Heart right ventricle (tissue), 16 donors: Measurements from ENCODE around the gene FRAT1. TPM values are rescaled to one million over a fixed set of nuclear protein-coding genes. Genes with fewer than 3 reads are reported as not detected.
A peak's percentile ranks its signal among the peaks of the same experiment; 100 is the strongest.

Experiments used
- ATAC-seq, 8 donors: fragments of 200-7000 bp; cut with Tn5 transposase; one replicate each; pipeline ENCODE4 v1.9.1; 2020; ENCODE audit warnings: mild to moderate bottlenecking in 8 of 8, moderate library complexity in 8 of 8, moderate number of reproducible peaks in 1 of 8
- DNase-seq, 2 donors: peaks; one replicate each; pipeline ENCODE4 v3.0.0-alpha.2; 2020
- H3K27ac ChIP-seq, 10 donors: fragments of 200-600 bp; sonication (generic) in 2 of 10; one replicate each; pipeline versions ENCODE4 v1.5.0 to v1.8.0; 2020 to 2022; ENCODE audit warnings: mild to moderate bottlenecking in 3 of 10
- H3K27me3 ChIP-seq, 7 donors: fragments of 200-600 bp; one replicate each; pipeline ENCODE4 v1.8.0; 2021 to 2022; ENCODE audit warnings: mild to moderate bottlenecking in 2 of 7
- H3K36me3 ChIP-seq, 9 donors: fragments of 200-600 bp; sonication (generic) in 1 of 9; one replicate each; pipeline versions ENCODE4 v1.5.0 to v1.8.0; 2020 to 2022; ENCODE audit warnings: mild to moderate bottlenecking in 2 of 9
- H3K4me1 ChIP-seq, 9 donors: fragments of 200-600 bp; sonication (generic) in 1 of 9; one replicate each; pipeline versions ENCODE4 v1.5.0 to v1.8.0; 2020 to 2022; ENCODE audit warnings: mild to moderate bottlenecking in 4 of 9
- H3K4me3 ChIP-seq, 10 donors: fragments of 200-600 bp; sonication (generic) in 2 of 10; one replicate each; pipeline versions ENCODE4 v1.5.0 to v1.8.0; 2020 to 2022; ENCODE audit warnings: mild to moderate bottlenecking in 7 of 10, moderate library complexity in 2 of 10
- H3K9me3 ChIP-seq, 11 donors: fragments of 200-600 bp in 10 of 11; sonication (generic) in 2 of 11; one replicate each; pipeline versions ENCODE4 v1.5.0 to v1.8.0; 2013 to 2022; ENCODE audit warnings: mild to moderate bottlenecking in 2 of 11, control low read depth in 1 of 11, moderate library complexity in 1 of 11
- CTCF ChIP-seq, 9 donors: fragments of 200-600 bp; sonication (generic) in 2 of 9; IDR thresholded peaks; one replicate each; pipeline versions ENCODE4 v1.5.0 to v1.8.0; 2021 to 2022; ENCODE audit warnings: antibody characterized with exemption in 9 of 9, mild to moderate bottlenecking in 5 of 9, moderate library complexity in 1 of 9
- WGBS, 2 donors: extraction: QIAGEN DNeasy Blood & Tissue Kit; methylation state at CpG; one replicate each; pipeline ENCODE4 v1.1.7; 2013; ENCODE audit warnings: inconsistent platforms in 1 of 2; 5-methylcytosine and 5-hydroxymethylcytosine counted together
- intact Hi-C, 10 donors: fragments of 100-400 bp; cut with DNase I; formaldehyde crosslinking; loops; one replicate each; pipeline versions ENCODE4 v1.11.1 to v1.14.2; 2022
- polyA plus RNA-seq, 2 donors: library from polyadenylated mRNA; stranded (reverse); fragments of 200-250 nt; gene quantifications; one replicate each; pipeline ENCODE4 v1.2.3, GENCODE V29; 2013
- total RNA-seq, 10 donors: library from RNA; stranded (reverse); fragmentation: NEBNext Ultra II Directional in 3 of 10; extraction: Animal tissue kit (Norgen Biotek cat#: 25700) in 3 of 10; gene quantifications; one replicate each; pipeline versions ENCODE4 v1.2.1 to v1.2.4, GENCODE V29; 2021 to 2023
- donor health status: Arrhythmogenic right ventricular cardiomyopathy.
- donor health status: ischemic (EF 13 %, LVEDD 7.1; RV severe dilation, severe dysfunction).
- donor health status: healthy with polysubstance abuse.
- donor health status: DM: no; HTN: yes; CAD: no.
- donor health status: DM: no; HTN: no; CAD: no.
- donor health status: ischemic (EF 25% LVEDD 6.9; RV normal size, moderate dysfunction).
- donor health status: ischemic (EF 25% LVEDD 5.7; RV mildly dilated, moderate dysfunction).
- donor health status: healthy.
- donor health status: DM: yes; HTN: yes; CAD: no.
- donor health status: Ischemic cardiomyopathy.
- donor health status: ischemic (EF 35%, LVEDD 5.7; RV mildly dilated, moderate dysfunction).
- donor health status: nonischemic (EF 11% LVEDD 7.7; RV severe dilation, severe dysfunction).
- donor health status: DM: yes; HTN: yes; CAD: no.
- donor health status: PGD.
- donor health status: ischemic (EF 29% LVEDD 5.4; RV normal size, mild dysfunction).
- donor health status: nonischemic (EF 23%, LVEDD 6.1; RV moderate dilation, normal function).

The FRAT1 gene
- total and polyA plus RNA-seq, 12 donors, result 1.3 to 6.6 (median 3.0) TPM

DNA sequence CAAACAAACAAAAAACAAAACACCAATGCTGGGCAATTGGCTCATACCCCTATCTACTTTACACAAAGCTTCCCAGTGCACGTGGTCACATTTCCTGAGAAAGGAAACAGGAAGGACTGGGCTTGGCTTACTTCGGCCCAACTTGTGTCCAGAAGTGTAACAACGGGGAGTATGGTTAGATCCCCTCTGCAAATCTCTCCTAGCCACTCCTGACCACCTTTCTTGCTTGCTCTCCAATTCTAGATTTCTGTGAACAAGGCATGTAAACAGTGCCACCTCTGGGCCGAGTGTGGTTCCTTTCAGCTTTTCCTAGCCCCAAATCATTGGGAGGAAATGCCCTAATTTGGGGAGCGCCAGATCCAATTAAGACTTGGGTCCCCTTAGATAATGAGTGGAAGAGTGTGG is 36.5 kb downstream of the FRAT1 start:
- Histone ChIP-seq H3K9me3 (no peaks in the 10 kb centered on the region), H3K4me1 (peaks cover 0 to 37% (median 15%) of the 10 kb centered on the region in 9 donors), H3K4me3 (peak overlapping the region in 1 of 10 donors; percentile 2), H3K27me3 (no peaks in the 10 kb centered on the region), H3K27ac (peak overlapping the region in 6 of 10 donors; percentile 6 to 72 (median 58)), H3K36me3 (peaks cover 0 to 78% (median 32%) of the 10 kb centered on the region in 9 donors)
- intact Hi-C loops, result loop anchor here in 3 of 10 donors (2.0 to 5.0 kb wide), 2 partner anchors 77 to 78 kb away; no protein-coding TSS in a partner anchor
- 40 to 45% methylated on average over 5 of the region's 5 CpGs for WGBS, 2 donors
- ATAC-seq, result peak; percentile 35 to 85 (median 68)
- DNase-seq, result peak in 1 of 2 donors; percentile 43
- TF ChIP-seq CTCF (IDR thresholded peaks at IDR 0.05), result peak in 8 of 9 donors; percentile 26 to 65 (median 45)

DNA sequence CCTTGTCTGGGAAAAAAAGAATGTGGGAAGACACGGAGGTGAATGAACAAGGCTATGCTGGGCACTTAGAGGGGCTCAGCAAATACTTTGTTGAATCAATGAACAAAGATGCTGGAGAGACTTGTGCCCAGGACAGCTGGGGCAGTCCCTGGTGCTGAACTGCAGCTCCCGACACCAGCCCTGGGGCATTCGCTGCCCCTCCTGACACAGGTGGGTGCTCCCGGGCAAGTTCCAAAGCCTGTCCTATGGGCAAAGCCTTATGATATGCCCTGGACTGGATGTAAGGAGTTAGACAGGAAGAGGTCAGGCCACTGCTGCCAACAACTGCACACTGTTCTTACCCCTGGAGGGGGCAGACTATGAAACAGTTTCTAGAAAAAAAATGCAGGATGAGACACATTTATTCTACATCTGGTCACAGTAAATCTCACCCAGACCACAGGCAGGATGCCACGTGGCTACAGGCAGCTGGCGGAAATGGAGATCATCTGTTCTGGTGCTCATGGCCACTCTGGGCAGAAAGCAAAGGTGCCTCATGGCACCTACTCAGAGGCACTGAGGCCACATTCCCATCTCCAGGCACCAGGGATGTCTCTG is 37.3 kb downstream of the FRAT1 start:
- Histone ChIP-seq H3K36me3 (peaks cover 0 to 83% (median 35%) of the 10 kb centered on the region in 9 donors), H3K4me1 (peaks cover 0 to 45% (median 15%) of the 10 kb centered on the region in 9 donors), H3K4me3 (no peak overlapping the region), H3K9me3 (no peaks in the 10 kb centered on the region), H3K27me3 (no peaks in the 10 kb centered on the region), H3K27ac (peak overlapping the region in 5 of 10 donors; percentile 45 to 72 (median 64))
- 76 to 82% methylated on average over 6 of the region's 6 CpGs for WGBS, 2 donors
- DNase-seq, result no peak
- TF ChIP-seq CTCF (IDR thresholded peaks at IDR 0.05), result no peak
- peak in 4 of 8 donors; percentile 10 to 29 (median 15) for ATAC-seq
- intact Hi-C loops, result loop anchor here in 1 of 10 donors (5.0 kb wide), 1 partner anchor 79 kb away; no protein-coding TSS in a partner anchor

- no peak for ATAC-seq
- Histone ChIP-seq H3K27me3 (no peaks in the 10 kb centered on the region), H3K9me3 (no peaks in the 10 kb centered on the region), H3K36me3 (peaks cover 0 to 80% (median 35%) of the 10 kb centered on the region in 9 donors), H3K27ac (peak overlapping the region in 3 of 10 donors; percentile 10 to 72 (median 51)), H3K4me1 (peaks cover 0 to 46% (median 15%) of the 10 kb centered on the region in 9 donors), H3K4me3 (no peak overlapping the region)
- 78 to 90% methylated on average over 7 of the region's 7 CpGs for WGBS, 2 donors
- no peak for DNase-seq
- no peak for TF ChIP-seq CTCF (IDR thresholded peaks at IDR 0.05)
- intact Hi-C loops, result loop anchor here in 1 of 10 donors (5.0 kb wide), 1 partner anchor 80 kb away; no protein-coding TSS in a partner anchor
These were observed 37.8 kb downstream of the FRAT1 start for GRCh38 chr10:97356918-97357317.

DNA sequence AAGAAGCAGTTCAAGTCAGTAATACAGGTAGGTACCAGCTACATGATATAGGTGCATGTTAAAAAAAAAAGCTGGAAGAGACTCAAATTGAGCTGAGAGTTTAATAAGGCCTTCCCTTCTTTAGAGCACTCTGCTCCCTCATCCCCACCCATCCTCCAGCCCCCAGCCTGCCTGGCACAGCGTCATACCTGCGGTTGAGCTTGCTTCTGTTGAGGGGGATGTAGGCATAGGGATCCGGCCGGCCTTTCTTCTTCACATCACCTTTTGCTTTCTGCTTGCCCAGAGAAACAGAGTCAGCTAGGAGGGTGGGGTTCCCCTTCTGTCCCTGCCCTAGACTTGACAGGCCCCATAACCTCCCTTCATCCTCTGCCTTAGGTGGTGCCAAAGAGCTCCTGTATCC is 39.3 kb downstream of the FRAT1 start:
- ATAC-seq (no peak), DNase-seq (no peak)
- Histone ChIP-seq H3K9me3 (no peaks in the 10 kb centered on the region), H3K27me3 (no peaks in the 10 kb centered on the region), H3K36me3 (peaks cover 0 to 89% (median 37%) of the 10 kb centered on the region in 9 donors), H3K4me3 (no peak overlapping the region), H3K27ac (no peak overlapping the region), H3K4me1 (peaks cover 0 to 56% (median 15%) of the 10 kb centered on the region in 9 donors)
- 95 to 98% methylated on average over 4 of the region's 4 CpGs for WGBS, 2 donors
- intact Hi-C loops, result loop anchor here in 1 of 10 donors (5.0 kb wide), 1 partner anchor 81 kb away; no protein-coding TSS in a partner anchor
- TF ChIP-seq CTCF (IDR thresholded peaks at IDR 0.05), result no peak
